Large intestine (tissue), 3 donors: ENCODE measurements around the gene OBSCN. TPM values are rescaled to one million over a fixed set of nuclear protein-coding genes. Genes with fewer than 3 reads are reported as not detected.
A peak's percentile ranks its signal among the peaks of the same experiment; 100 is the strongest.

Experiments used
- DNase-seq, 2 donors: peaks; one replicate each; pipeline versions ENCODE4 v3.0.0 to v3.0.0-alpha.2; 2013
- H3K27ac ChIP-seq: one replicate; pipeline ENCODE4 v1.5.1; 2013; ENCODE audit warnings: low read length
- H3K27me3 ChIP-seq: 2 replicates; pipeline ENCODE4 v1.6.1; 2013; ENCODE audit warnings: low read length; ENCODE audit not compliant: control insufficient read depth, insufficient read depth
- H3K36me3 ChIP-seq: 2 replicates; pipeline ENCODE4 v1.6.1; 2013; ENCODE audit warnings: low read length; ENCODE audit not compliant: control insufficient read depth, insufficient read depth
- H3K4me1 ChIP-seq: one replicate; pipeline ENCODE4 v1.6.1; 2013; ENCODE audit warnings: low read length; ENCODE audit not compliant: control insufficient read depth, insufficient read depth
- H3K4me3 ChIP-seq: one replicate; pipeline ENCODE4 v1.5.1; 2013; ENCODE audit warnings: low read length
- H3K9me3 ChIP-seq: one replicate; pipeline ENCODE4 v1.6.1; 2013; ENCODE audit warnings: mild to moderate bottlenecking, low read depth, low read length, moderate library complexity; ENCODE audit not compliant: control insufficient read depth
- WGBS: methylation state at CpG from one replicate; pipeline ENCODE4 v1.1.5; 2013; ENCODE audit warnings: low lambda C conversion rate; ENCODE audit not compliant: insufficient coverage; 5-methylcytosine and 5-hydroxymethylcytosine counted together
- polyA plus RNA-seq: library from polyadenylated mRNA; unstranded; fragments of 120-200 nt; gene quantifications from one replicate; pipeline ENCODE4 v1.2.1, GENCODE V29; 2013

Gene OBSCN
- polyA plus RNA-seq, 1 donor, result 58.9 TPM

GRCh38 chr1:228273720-228274451 is 66.0 kb downstream of the OBSCN start:
- H3K4me3 ChIP-seq, result no peak overlapping the region
- no peak overlapping the region for H3K27ac ChIP-seq
- H3K4me1 ChIP-seq, result peaks cover 8% of the 10 kb centered on the region
- peaks cover 8% of the 10 kb centered on the region for H3K9me3 ChIP-seq
- H3K36me3 ChIP-seq, result peaks cover 5% of the 10 kb centered on the region
- 100% methylated on average over 5 of the region's 39 CpGs for WGBS
- H3K27me3 ChIP-seq, result no peaks in the 10 kb centered on the region
- no peak for DNase-seq

DNA sequence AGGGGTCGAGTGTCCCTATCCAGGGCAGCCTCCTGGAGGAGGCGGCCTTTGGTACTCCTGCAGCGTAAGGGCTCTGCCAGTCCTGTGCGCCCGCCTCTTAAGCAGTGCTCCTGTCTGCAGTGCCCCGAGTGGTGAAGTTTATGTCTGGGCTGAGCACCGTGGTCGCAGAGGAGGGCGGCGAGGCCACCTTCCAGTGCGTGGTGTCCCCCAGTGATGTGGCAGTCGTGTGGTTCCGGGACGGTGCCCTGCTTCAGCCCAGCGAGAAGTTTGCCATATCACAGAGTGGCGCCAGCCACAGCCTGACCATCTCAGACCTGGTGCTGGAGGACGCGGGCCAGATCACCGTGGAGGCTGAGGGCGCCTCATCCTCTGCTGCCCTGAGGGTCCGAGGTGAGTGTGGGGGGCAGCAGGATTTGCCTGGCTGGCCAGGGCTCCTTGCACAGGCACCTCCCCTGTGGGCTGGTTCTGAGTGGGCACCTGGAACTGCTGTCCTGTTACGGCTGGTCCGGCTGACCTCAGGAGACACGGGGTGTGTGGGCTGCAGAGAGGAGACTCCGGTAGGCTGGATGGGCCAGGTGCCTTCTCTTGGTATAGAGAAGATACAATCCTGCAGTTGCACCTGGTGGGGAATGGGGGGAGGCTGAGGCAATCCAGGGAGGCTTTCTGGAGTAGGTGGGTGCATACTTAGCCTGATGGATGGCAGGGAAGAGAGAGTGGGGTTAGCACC is 66.8 kb downstream of the OBSCN start:
- WGBS, result no CpG with 5 or more reads among the region's 25 CpGs
- Histone ChIP-seq H3K27ac (no peak overlapping the region), H3K4me3 (no peak overlapping the region), H3K27me3 (no peaks in the 10 kb centered on the region), H3K9me3 (peaks cover 8% of the 10 kb centered on the region), H3K4me1 (peaks cover 8% of the 10 kb centered on the region), H3K36me3 (peaks cover 6% of the 10 kb centered on the region)
- DNase-seq, result no peak

- DNase-seq, result no peak
- Histone ChIP-seq H3K9me3 (peaks cover 8% of the 10 kb centered on the region), H3K4me1 (peaks cover 8% of the 10 kb centered on the region), H3K36me3 (peaks cover 9% of the 10 kb centered on the region), H3K27me3 (no peaks in the 10 kb centered on the region), H3K4me3 (peak overlapping the region; percentile 51), H3K27ac (no peak overlapping the region)
- WGBS, result no CpG with 5 or more reads among the region's 8 CpGs
Observed at GRCh38 chr1:228275179-228275429, 67.3 kb downstream of the OBSCN start.

- Histone ChIP-seq H3K36me3 (peaks cover 9% of the 10 kb centered on the region), H3K27ac (no peak overlapping the region)
- no CpG with 5 or more reads among the region's 63 CpGs for WGBS
Observed at GRCh38 chr1:228275430-228276173, 67.8 kb downstream of the OBSCN start.

GRCh38 chr1:228276174-228276831 is 68.5 kb downstream of the OBSCN start:
- peak in 1 of 2 donors; percentile 19 for DNase-seq

More at GRCh38 chr1:228275430-228276173, 67.8 kb downstream of the OBSCN start:
- Histone ChIP-seq H3K4me1 (peaks cover 8% of the 10 kb centered on the region), H3K9me3 (peaks cover 8% of the 10 kb centered on the region), H3K27me3 (no peaks in the 10 kb centered on the region), H3K4me3 (peak overlapping the region; percentile 51)
- DNase-seq, result peak; percentile 74 to 84

DNA sequence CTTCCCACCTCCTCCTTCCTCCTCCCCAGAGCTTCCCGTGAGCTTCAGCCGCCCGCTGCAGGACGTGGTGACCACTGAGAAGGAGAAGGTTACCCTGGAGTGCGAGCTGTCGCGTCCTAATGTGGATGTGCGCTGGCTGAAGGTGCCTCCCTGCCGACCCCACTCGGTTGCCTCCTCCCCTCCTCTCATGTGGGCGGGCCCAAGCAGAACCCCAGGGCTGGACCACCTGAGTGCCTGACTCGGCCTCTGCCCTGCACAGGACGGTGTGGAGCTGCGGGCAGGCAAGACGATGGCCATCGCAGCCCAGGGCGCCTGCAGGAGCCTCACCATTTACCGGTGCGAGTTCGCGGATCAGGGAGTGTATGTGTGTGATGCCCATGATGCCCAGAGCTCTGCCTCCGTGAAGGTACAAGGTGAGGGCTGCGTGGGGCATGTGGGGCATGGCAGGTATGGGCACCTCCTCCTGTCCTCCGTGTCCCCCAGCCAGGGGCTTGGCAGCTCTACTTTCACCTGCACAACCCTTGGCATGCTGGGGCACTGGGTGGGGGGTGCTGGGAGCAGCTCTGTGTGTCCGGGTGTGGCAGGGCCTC is 69.2 kb downstream of the OBSCN start:
- no CpG with 5 or more reads among the region's 25 CpGs for WGBS

More at GRCh38 chr1:228276174-228276831, 68.5 kb downstream of the OBSCN start:
- Histone ChIP-seq H3K9me3 (peaks cover 8% of the 10 kb centered on the region), H3K4me1 (peaks cover 8% of the 10 kb centered on the region), H3K27ac (no peak overlapping the region), H3K27me3 (no peaks in the 10 kb centered on the region), H3K4me3 (peak overlapping the region; percentile 51), H3K36me3 (peaks cover 13% of the 10 kb centered on the region)
- WGBS, result no CpG with 5 or more reads among the region's 49 CpGs

DNA sequence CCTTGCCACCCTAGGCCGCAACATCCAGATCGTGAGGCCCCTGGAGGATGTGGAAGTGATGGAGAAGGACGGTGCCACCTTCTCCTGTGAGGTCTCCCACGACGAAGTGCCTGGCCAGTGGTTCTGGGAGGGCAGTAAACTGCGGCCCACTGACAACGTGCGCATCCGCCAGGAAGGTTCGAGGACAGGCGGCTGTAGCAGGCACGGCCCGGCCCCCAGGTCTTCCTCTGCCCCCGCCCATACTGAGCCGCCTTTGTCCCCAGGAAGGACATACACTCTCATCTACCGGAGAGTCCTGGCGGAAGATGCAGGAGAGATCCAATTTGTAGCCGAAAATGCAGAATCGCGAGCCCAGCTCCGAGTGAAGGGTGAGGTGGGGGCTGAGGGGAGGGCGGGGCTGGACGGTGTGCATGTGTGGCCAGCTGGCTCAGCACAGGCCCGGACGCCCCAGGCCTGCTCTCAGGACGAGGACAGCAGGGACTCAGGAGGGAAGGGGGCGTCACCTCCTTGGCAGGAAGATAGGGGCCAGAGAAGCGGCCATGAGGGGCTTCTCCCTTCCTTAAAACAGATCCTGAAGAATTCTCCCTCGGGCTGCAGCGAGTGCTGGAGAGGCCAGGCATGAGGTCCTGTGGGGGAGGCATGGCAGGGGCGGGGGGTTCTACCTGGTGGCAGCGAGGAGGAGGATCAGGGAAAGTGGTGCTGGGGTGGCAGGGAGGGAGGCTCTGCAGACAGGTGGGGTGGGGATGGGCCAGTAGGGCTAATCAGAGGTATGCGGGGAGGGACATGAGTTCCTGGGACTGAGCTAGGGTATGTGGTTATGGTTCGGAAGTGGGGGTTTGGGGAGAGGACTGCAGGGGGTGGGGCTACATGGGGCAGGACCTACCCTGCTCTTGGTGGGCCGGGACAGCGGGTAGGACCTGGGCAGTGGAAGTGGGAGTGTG is 69.9 kb downstream of the OBSCN start:
- Histone ChIP-seq H3K4me3 (no peak overlapping the region), H3K9me3 (peaks cover 8% of the 10 kb centered on the region), H3K36me3 (peaks cover 23% of the 10 kb centered on the region), H3K27ac (no peak overlapping the region), H3K27me3 (no peaks in the 10 kb centered on the region), H3K4me1 (peaks cover 8% of the 10 kb centered on the region)
- WGBS, result no CpG with 5 or more reads among the region's 36 CpGs
- no peak for DNase-seq

More for the DNA sequence above, 69.2 kb downstream of the OBSCN start:
- Histone ChIP-seq H3K36me3 (peaks cover 17% of the 10 kb centered on the region), H3K9me3 (peaks cover 8% of the 10 kb centered on the region), H3K4me3 (no peak overlapping the region), H3K4me1 (peaks cover 8% of the 10 kb centered on the region), H3K27me3 (no peaks in the 10 kb centered on the region), H3K27ac (no peak overlapping the region)
- DNase-seq, result no peak

- peaks cover 8% of the 10 kb centered on the region for H3K4me1 ChIP-seq
- peaks cover 30% of the 10 kb centered on the region for H3K36me3 ChIP-seq
- no peak overlapping the region for H3K4me3 ChIP-seq
- H3K27me3 ChIP-seq, result no peaks in the 10 kb centered on the region
- no CpG with 5 or more reads among the region's 21 CpGs for WGBS
- no peak for DNase-seq
- no peak overlapping the region for H3K27ac ChIP-seq
- peaks cover 8% of the 10 kb centered on the region for H3K9me3 ChIP-seq
Observed at GRCh38 chr1:228278432-228278941, 70.6 kb downstream of the OBSCN start.

GRCh38 chr1:228279011-228279721 is 71.3 kb downstream of the OBSCN start:
- WGBS, result no CpG with 5 or more reads among the region's 27 CpGs
- no peak overlapping the region for H3K4me3 ChIP-seq
- no peaks in the 10 kb centered on the region for H3K27me3 ChIP-seq
- peak in 1 of 2 donors; percentile 9 for DNase-seq
- H3K9me3 ChIP-seq, result peaks cover 8% of the 10 kb centered on the region
- H3K36me3 ChIP-seq, result peaks cover 35% of the 10 kb centered on the region
- H3K27ac ChIP-seq, result no peak overlapping the region
- peaks cover 8% of the 10 kb centered on the region for H3K4me1 ChIP-seq
